ENCODE measurements around the gene FKTN. TPM values are rescaled to one million over a fixed set of nuclear protein-coding genes. Genes with fewer than 3 reads are reported as not detected.

The FKTN gene
- polyA plus RNA-seq, 4 donors: 20.4 to 31.7 (median 25.2) TPM

- DNase-seq (ENCODE audit: low read depth in 4 of 4, low spot score in 2 of 4): no peak
Observed at GRCh38 chr9:105673850-105674387, 116.0 kb downstream of the FKTN start.

GRCh38 chr9:105676351-105676923 lies 118.5 kb downstream of the FKTN start:
- no peak for DNase-seq (ENCODE audit: low read depth in 4 of 4, low spot score in 2 of 4)

- DNase-seq (ENCODE audit: low read depth in 4 of 4, low spot score in 2 of 4): no peak
Observed at GRCh38 chr9:105678163-105678562, 120.2 kb downstream of the FKTN start.

- no peak for DNase-seq (ENCODE audit: low read depth in 4 of 4, low spot score in 2 of 4)
Observed at GRCh38 chr9:105678781-105679180, 120.8 kb downstream of the FKTN start.

- no peak for DNase-seq (ENCODE audit: low read depth in 4 of 4, low spot score in 2 of 4)
Observed at GRCh38 chr9:105679257-105680022, 121.5 kb downstream of the FKTN start.

- DNase-seq (ENCODE audit: low read depth in 4 of 4, low spot score in 2 of 4): no peak
Observed at GRCh38 chr9:105681313-105681712, 123.4 kb downstream of the FKTN start.

GRCh38 chr9:105681724-105682123 lies 123.8 kb downstream of the FKTN start:
- DNase-seq (ENCODE audit: low read depth in 4 of 4, low spot score in 2 of 4): no peak

GRCh38 chr9:105683688-105684275 lies 125.9 kb downstream of the FKTN start:
- DNase-seq (ENCODE audit: low read depth in 4 of 4, low spot score in 2 of 4): no peak

GRCh38 chr9:105686936-105687335 lies 129.0 kb downstream of the FKTN start:
- DNase-seq (ENCODE audit: low read depth in 4 of 4, low spot score in 2 of 4): no peak

Other genes with a start within 250 kb of the FKTN start
- gene FSD1L, start 110.1 kb upstream of the FKTN start, polyA plus RNA-seq (ENCODE audit: insufficient read length in 4 of 4): 1 to 10 TPM; 7.8 to 9.9 (median 9.5) TPM
- 1 to 10 TPM; 2.1 to 2.4 (median 2.2) TPM for gene TAL2, start 104.3 kb downstream of the FKTN start, polyA plus RNA-seq (ENCODE audit: insufficient read length in 4 of 4)
- gene TMEM38B, start 136.4 kb downstream of the FKTN start, polyA plus RNA-seq (ENCODE audit: insufficient read length in 4 of 4): 10 to 100 TPM; 35.9 to 44.9 (median 42.2) TPM

Data from left renal cortex interstitium (tissue), 4 donors.